HL-60 (cell line): ENCODE results near the gene TRIM54.
"Not testable (repeated sequence)": the region's sequence is repeated elsewhere in the genome, so short reads cannot be mapped to it uniquely, and the experiment has no call there.

Experiments used
- DNase-seq, 2 experiments: peaks; one replicate each; pipeline ENCODE4 v3.0.0-alpha.2; 2010 to 2020; ENCODE audit warnings: low read depth in 1 of 2, low spot score in 1 of 2
- H3K27ac ChIP-seq: fragments of 250-450 bp; sonication (Bioruptor Pico); replicated peaks from 2 replicates; pipeline ENCODE4 v1.5.1; 2020; ENCODE audit warnings: mild to moderate bottlenecking, moderate library complexity
- H3K27me3 ChIP-seq: fragments of 250-450 bp; sonication (Bioruptor Pico); 2 replicates; pipeline ENCODE4 v1.5.1; 2021; ENCODE audit warnings: mild to moderate bottlenecking, moderate library complexity; ENCODE audit not compliant: insufficient read depth, poor library complexity, severe bottlenecking
- H3K4me3 ChIP-seq: replicated peaks from 2 replicates; pipeline ENCODE4 v1.5.1; 2011; ENCODE audit warnings: mild to moderate bottlenecking, control low read depth, low read length; ENCODE audit not compliant: insufficient read depth
- GABPA ChIP-seq: IDR thresholded peaks from 2 replicates; pipeline ENCODE4 v1.6.1; 2012; ENCODE audit warnings: low read depth
- POLR2AphosphoS5 ChIP-seq: IDR thresholded peaks from 2 replicates; pipeline ENCODE4 v1.6.1; 2012; ENCODE audit warnings: low read depth
- SPI1 ChIP-seq: IDR thresholded peaks from 2 replicates; pipeline ENCODE4 v1.6.1; 2012; ENCODE audit warnings: low read depth, mild to moderate bottlenecking, borderline replicate concordance
- TF ChIP-seq, protein P1 (sequence below): IDR thresholded peaks from 2 replicates; pipeline ENCODE4 v1.6.1; 2012; ENCODE audit warnings: low read depth; ENCODE audit not compliant: insufficient replicate concordance
- TF ChIP-seq, protein P2 (sequence below): IDR thresholded peaks from one replicate; pipeline ENCODE4 v1.5.1; 2011; ENCODE audit warnings: low read length, control low read depth, inconsistent platforms; ENCODE audit not compliant: insufficient read depth

Gene TRIM54

DNA sequence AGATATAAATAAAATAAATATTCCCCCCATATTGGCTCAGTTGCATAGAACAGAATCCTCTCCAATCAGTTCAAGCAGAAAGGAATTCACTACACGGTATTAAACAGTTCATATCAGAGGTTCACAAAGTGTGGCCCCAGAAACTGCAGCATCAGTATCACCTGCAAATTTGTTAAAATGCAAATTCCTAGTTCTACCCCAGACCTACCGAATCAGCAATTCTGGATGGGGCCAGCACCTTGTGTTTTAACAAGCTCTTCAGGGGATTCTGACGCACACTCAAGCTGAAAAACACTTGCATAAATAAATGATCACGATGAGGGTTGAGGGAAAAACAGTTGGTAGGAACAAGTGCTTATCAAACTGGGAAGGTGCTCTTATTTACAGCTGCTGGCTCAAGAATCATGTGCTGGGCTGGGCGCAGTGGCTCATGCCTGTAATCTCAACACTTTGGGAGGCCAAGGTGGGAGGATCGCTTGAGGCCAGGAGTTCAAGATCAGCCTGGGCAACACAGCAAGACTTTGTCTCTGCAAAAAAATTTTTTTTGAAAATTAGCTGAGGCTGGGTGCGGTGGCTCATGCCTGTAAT, 68.0 kb downstream of the TRIM54 start:
- DNase-seq: no peak
- Histone ChIP-seq H3K27me3 (no peaks in the 10 kb centered on the region), H3K4me3 (no peak overlapping the region), H3K27ac (no peak overlapping the region)
- TF ChIP-seq GABPA: no peak
- no peak for TF ChIP-seq POLR2AphosphoS5
- TF ChIP-seq SPI1: no peak
- TF ChIP-seq, protein P1, sequence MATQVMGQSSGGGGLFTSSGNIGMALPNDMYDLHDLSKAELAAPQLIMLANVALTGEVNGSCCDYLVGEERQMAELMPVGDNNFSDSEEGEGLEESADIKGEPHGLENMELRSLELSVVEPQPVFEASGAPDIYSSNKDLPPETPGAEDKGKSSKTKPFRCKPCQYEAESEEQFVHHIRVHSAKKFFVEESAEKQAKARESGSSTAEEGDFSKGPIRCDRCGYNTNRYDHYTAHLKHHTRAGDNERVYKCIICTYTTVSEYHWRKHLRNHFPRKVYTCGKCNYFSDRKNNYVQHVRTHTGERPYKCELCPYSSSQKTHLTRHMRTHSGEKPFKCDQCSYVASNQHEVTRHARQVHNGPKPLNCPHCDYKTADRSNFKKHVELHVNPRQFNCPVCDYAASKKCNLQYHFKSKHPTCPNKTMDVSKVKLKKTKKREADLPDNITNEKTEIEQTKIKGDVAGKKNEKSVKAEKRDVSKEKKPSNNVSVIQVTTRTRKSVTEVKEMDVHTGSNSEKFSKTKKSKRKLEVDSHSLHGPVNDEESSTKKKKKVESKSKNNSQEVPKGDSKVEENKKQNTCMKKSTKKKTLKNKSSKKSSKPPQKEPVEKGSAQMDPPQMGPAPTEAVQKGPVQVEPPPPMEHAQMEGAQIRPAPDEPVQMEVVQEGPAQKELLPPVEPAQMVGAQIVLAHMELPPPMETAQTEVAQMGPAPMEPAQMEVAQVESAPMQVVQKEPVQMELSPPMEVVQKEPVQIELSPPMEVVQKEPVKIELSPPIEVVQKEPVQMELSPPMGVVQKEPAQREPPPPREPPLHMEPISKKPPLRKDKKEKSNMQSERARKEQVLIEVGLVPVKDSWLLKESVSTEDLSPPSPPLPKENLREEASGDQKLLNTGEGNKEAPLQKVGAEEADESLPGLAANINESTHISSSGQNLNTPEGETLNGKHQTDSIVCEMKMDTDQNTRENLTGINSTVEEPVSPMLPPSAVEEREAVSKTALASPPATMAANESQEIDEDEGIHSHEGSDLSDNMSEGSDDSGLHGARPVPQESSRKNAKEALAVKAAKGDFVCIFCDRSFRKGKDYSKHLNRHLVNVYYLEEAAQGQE: no peak
- TF ChIP-seq, protein P2, sequence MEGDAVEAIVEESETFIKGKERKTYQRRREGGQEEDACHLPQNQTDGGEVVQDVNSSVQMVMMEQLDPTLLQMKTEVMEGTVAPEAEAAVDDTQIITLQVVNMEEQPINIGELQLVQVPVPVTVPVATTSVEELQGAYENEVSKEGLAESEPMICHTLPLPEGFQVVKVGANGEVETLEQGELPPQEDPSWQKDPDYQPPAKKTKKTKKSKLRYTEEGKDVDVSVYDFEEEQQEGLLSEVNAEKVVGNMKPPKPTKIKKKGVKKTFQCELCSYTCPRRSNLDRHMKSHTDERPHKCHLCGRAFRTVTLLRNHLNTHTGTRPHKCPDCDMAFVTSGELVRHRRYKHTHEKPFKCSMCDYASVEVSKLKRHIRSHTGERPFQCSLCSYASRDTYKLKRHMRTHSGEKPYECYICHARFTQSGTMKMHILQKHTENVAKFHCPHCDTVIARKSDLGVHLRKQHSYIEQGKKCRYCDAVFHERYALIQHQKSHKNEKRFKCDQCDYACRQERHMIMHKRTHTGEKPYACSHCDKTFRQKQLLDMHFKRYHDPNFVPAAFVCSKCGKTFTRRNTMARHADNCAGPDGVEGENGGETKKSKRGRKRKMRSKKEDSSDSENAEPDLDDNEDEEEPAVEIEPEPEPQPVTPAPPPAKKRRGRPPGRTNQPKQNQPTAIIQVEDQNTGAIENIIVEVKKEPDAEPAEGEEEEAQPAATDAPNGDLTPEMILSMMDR: no peak

DNA sequence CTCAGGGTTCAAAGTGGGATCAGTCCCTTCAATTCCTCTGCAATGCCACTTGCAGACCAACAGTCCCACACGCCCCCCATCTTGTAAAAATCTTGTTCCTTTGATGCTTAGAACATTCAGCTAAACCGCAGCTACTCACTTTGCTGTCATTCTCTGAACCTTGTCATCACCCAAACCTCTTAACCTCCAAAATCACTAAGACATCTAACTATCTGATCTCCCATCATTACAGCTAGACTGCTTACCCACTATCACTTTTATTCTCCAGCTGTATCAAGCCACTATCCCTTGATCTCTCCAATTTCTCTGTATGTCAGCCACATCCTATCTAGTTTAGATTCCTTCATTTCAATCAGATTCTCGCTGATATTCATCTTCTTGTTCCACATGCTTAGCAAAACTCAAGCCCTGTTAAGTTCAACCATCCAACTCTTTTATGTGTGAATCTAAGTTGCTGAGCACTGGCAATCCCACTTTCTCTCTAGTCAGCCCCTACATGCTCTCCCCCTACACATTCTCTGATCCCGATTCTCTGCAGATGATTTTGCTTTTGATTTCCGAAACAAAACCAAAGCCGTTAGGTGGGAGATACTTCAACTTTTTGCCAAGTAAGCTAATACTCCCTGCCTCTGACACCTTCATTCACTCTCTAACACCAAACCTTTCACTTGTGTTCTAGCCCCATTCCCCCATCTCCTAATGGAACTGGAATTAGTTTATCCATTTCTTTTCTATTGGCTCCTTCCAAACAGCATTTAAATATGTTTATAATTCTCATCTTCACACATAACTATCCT, 69.8 kb downstream of the TRIM54 start:
- no peak overlapping the region for H3K4me3 ChIP-seq
- H3K27ac ChIP-seq: no peak overlapping the region
- H3K27me3 ChIP-seq: no peaks in the 10 kb centered on the region
- TF ChIP-seq GABPA (no peak), SPI1 (no peak)
- TF ChIP-seq, protein P2: no peak
- TF ChIP-seq, protein P1: no peak
- DNase-seq: no peak

DNA sequence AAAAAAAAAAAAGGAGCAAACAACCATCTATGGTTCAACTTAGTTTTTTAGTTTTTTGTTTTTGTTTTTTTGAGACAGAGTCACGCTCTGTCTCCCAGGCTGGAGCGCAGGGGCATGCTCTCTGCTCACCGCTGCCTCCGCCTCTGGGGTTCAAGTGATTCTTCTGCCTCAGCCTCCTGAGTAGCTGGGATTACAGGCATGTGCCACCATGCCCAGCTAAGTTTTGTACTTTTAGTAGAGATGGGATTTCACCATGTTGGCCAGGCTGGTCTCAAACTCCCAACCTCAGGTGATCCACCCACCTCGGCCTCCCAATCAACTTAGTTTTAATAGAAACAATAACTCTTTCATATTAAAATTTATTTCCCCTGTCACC, 71.1 kb downstream of the TRIM54 start:
- H3K27ac ChIP-seq, H3K27me3 ChIP-seq, DNase-seq, H3K4me3 ChIP-seq: not testable (repeated sequence)

DNA sequence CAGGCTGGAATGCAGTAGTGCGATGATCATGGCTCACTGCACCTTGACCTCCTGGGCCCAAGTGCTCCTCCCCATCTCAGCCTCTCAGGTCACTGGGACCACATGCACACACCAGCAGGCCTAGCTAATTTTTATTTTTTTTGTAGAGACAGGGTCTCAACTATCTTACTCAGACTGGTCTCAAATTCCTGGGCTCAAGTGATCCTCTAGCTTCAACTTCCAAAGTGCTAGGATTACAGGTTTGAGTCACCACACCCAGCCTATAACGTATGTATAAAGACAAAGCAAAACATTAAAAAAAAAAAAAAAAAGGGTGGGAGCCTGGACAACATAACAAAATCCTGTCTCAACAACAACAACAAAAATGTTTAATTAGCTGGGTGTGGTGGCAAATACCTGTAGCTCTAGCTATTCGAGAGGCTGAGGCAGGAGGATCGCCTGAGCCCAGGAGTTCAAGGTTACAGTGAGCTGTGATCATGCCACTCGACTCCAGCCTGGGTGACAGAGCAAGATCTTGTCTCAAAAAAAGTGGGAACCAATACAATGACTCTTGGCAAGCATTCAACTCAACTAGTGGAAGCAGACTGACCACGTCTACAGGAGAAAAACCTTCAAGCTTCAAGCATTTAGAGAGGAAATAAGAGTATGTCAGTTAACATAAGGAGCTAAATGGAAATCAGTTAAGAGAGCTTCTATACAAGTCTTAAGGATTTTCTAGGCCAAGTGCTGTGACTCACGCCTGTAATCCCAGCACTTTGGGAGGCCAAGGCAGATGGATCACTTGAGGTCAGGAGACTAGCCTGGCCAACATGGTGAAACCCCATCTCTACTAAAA, 71.8 kb downstream of the TRIM54 start:
- Histone ChIP-seq H3K27me3 (no peaks in the 10 kb centered on the region), H3K27ac (no peak overlapping the region), H3K4me3 (no peak overlapping the region)
- DNase-seq: peak in 1 of 2 experiments; percentile 55
- TF ChIP-seq, protein P1: no peak
- TF ChIP-seq, protein P2: no peak
- TF ChIP-seq SPI1: no peak
- TF ChIP-seq GABPA: no peak
- TF ChIP-seq POLR2AphosphoS5: no peak
